Prostate gland (tissue), 2 donors: ENCODE data around the gene NR5A2. TPM values are rescaled to one million over a fixed set of nuclear protein-coding genes. Genes with fewer than 3 reads are reported as not detected.

Experiments used
- DNase-seq: peaks from one replicate; pipeline ENCODE4 v3.0.0-alpha.2; 2019; ENCODE audit warnings: low spot score
- H3K27ac ChIP-seq, 2 donors: fragments of 200-600 bp; sonication (generic); 2 replicates each; pipeline ENCODE4 v1.5.1; 2017 to 2019
- H3K27me3 ChIP-seq: fragments of 200-600 bp; sonication (generic); replicated peaks from 2 replicates; pipeline ENCODE4 v1.5.1; 2019; ENCODE audit not compliant: insufficient read depth
- H3K36me3 ChIP-seq, 2 donors: fragments of 200-600 bp; sonication (generic); 1 replicate in 1 of 2; 2 replicates in 1 of 2; pipeline versions ENCODE4 v1.5.1 to v1.8.1; 2017 to 2019
- H3K4me1 ChIP-seq: fragments of 200-600 bp; sonication (generic); replicated peaks from 2 replicates; pipeline ENCODE4 v1.5.1; 2019
- H3K4me3 ChIP-seq, 2 donors: fragments of 200-600 bp; sonication (generic); 2 replicates each; pipeline ENCODE4 v1.5.1; 2017 to 2019
- H3K9me3 ChIP-seq: fragments of 200-600 bp; sonication (generic); 2 replicates; pipeline ENCODE4 v1.5.1; 2017
- POLR2A ChIP-seq: fragments of 450-650 bp; IDR thresholded peaks from one replicate; pipeline ENCODE4 v1.6.1; 2016; ENCODE audit warnings: antibody characterized with exemption, mild to moderate bottlenecking
- POLR2AphosphoS5 ChIP-seq: sonication (generic); formaldehyde crosslinking; IDR thresholded peaks from one replicate; pipeline ENCODE4 v1.6.1; 2017; ENCODE audit warnings: antibody characterized with exemption
- WGBS: methylation state at CpG from one replicate; pipeline ENCODE4 v1.1.5; 2018; 5-methylcytosine and 5-hydroxymethylcytosine counted together
- intact Hi-C: fragments of 100-400 bp; cut with DNase I; formaldehyde crosslinking; loops from one replicate; pipeline ENCODE4 v1.14.2; 2022
- total RNA-seq, 2 donors: library from RNA; depleted of rRNA; stranded (reverse); fragments of >200 nt; gene quantifications; one replicate each; pipeline ENCODE4 v1.1.0, GENCODE V29; 2016
- TF ChIP-seq, protein P1 (sequence below), 4 experiments: fragments of 200-600 bp in 2 of 4; fragments of 450-650 bp in 2 of 4; sonication (generic) in 2 of 4; IDR thresholded peaks; 1 replicate in 3 of 4; 2 replicates in 1 of 4; pipeline ENCODE4 v1.5.1; 2016 to 2019; ENCODE audit warnings: antibody characterized with exemption in 4 of 4, mild to moderate bottlenecking in 2 of 4, moderate library complexity in 2 of 4

NR5A2 gene
- total RNA-seq, 2 donors from 2014 or later, result 0.87 to 2.7 TPM

DNA sequence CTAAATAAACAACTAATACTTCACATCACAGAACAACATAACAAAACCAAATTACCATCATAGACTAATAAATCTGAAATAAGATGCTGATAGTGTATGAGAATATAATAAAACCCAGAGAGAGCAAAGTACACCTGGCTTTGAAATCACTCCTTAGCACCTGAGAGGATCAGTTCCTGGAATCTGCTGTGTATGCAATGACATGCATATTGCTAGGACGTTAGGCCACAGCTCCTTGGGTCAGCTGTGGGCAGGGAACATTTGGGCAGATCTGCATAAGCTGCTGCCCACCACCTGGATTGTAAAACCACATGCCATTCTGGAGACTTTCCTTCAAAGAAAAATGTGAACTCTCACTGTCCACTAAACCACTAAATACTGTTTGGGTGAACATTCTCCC, 81.1 kb downstream of the NR5A2 start:
- no peak for DNase-seq
- TF ChIP-seq POLR2A (no peak), POLR2AphosphoS5 (no peak)
- TF ChIP-seq, protein P1, sequence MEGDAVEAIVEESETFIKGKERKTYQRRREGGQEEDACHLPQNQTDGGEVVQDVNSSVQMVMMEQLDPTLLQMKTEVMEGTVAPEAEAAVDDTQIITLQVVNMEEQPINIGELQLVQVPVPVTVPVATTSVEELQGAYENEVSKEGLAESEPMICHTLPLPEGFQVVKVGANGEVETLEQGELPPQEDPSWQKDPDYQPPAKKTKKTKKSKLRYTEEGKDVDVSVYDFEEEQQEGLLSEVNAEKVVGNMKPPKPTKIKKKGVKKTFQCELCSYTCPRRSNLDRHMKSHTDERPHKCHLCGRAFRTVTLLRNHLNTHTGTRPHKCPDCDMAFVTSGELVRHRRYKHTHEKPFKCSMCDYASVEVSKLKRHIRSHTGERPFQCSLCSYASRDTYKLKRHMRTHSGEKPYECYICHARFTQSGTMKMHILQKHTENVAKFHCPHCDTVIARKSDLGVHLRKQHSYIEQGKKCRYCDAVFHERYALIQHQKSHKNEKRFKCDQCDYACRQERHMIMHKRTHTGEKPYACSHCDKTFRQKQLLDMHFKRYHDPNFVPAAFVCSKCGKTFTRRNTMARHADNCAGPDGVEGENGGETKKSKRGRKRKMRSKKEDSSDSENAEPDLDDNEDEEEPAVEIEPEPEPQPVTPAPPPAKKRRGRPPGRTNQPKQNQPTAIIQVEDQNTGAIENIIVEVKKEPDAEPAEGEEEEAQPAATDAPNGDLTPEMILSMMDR (IDR thresholded peaks at IDR 0.05), result no peak
- H3K36me3 ChIP-seq, result no peaks in the 10 kb centered on the region
- H3K27me3 ChIP-seq, result peaks cover 2% of the 10 kb centered on the region
- WGBS, result 0% methylated on average over 1 of the region's 1 CpG
- intact Hi-C loops, result no loop called here
- H3K4me1 ChIP-seq, result no peaks in the 10 kb centered on the region
- no peaks in the 10 kb centered on the region for H3K9me3 ChIP-seq
- H3K4me3 ChIP-seq, result no peak overlapping the region
- no peak overlapping the region for H3K27ac ChIP-seq

DNA sequence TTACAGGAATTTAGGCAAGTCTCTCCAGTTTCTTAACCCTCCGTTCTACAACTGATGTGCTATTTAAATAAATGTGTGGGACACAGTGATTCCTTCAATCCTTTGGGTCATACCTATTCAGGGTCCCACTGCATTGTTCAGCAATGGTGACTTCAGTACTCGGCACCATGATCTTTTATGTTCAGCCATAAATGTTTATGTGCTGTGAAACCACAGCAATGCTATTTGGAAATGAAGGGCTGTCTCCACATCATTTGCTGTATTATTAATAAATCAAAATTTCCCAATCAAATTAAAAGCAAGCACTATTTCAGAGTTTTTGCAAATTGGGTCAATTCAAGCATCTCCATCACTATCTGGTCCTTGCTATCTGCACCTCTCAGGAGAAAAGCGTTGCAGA, 84.8 kb downstream of the NR5A2 start:
- TF ChIP-seq, protein P1 (IDR thresholded peaks at IDR 0.05), result no peak
- no peak for TF ChIP-seq POLR2A
- no peak for TF ChIP-seq POLR2AphosphoS5
- 82% methylated on average over 3 of the region's 3 CpGs for WGBS
- Histone ChIP-seq H3K27me3 (no peaks in the 10 kb centered on the region), H3K4me1 (no peaks in the 10 kb centered on the region), H3K4me3 (no peak overlapping the region), H3K9me3 (no peaks in the 10 kb centered on the region), H3K36me3 (no peaks in the 10 kb centered on the region), H3K27ac (no peak overlapping the region)
- no peak for DNase-seq
- intact Hi-C loops, result no loop called here

DNA sequence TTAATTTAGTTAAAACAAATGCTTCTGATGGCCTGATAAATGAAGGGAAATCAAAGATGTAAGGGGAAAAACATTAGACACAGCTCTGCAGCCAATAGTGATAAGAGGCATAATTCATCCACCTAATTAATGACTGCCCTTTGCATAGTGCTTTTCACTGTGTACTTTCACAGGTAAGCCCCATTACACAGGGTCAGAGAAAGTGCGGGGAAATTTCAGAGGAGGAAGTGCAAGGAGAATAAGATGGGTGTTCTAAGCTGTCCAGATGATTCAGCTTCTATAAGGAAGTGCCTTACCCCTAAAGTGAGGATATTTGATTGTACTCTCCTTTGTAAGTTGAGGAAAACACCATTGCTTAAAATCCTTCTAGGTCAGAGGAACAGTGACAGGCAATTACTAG, 88.0 kb downstream of the NR5A2 start:
- no peak for DNase-seq
- intact Hi-C loops, result no loop called here
- Histone ChIP-seq H3K36me3 (no peaks in the 10 kb centered on the region), H3K4me3 (no peak overlapping the region), H3K27me3 (no peaks in the 10 kb centered on the region), H3K27ac (no peak overlapping the region), H3K4me1 (no peaks in the 10 kb centered on the region), H3K9me3 (no peaks in the 10 kb centered on the region)
- TF ChIP-seq, protein P1 (IDR thresholded peaks at IDR 0.05), result no peak
- no peak for TF ChIP-seq POLR2AphosphoS5
- TF ChIP-seq POLR2A, result no peak
- 89% methylated on average over 1 of the region's 1 CpG for WGBS

DNA sequence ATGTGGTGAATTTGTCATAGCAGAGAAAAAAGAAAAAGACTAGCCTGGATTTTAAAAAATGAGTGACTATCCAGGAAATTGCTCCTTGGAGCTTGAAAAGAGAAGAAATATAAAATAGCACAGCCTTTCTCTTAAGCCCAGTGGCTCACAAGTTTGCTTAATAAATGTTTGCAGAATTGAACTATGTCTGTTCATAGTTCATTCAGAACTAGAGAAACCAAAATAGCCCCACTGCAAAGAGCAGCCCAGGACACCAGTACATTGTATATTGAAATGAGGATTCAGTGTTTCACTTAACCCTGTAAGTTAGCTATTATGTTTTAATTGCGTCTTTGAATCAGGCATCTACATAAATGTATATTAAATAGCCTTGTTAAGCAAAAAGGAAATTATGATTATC, 88.8 kb downstream of the NR5A2 start:
- H3K4me3 ChIP-seq, result no peak overlapping the region
- H3K4me1 ChIP-seq, result no peaks in the 10 kb centered on the region
- no peak for DNase-seq
- no peak overlapping the region for H3K27ac ChIP-seq
- no peaks in the 10 kb centered on the region for H3K27me3 ChIP-seq
- H3K9me3 ChIP-seq, result no peaks in the 10 kb centered on the region
- 91% methylated on average over 1 of the region's 1 CpG for WGBS
- no peaks in the 10 kb centered on the region for H3K36me3 ChIP-seq
- TF ChIP-seq POLR2AphosphoS5 (no peak), POLR2A (no peak)
- TF ChIP-seq, protein P1 (IDR thresholded peaks at IDR 0.05), result no peak
- intact Hi-C loops, result no loop called here

DNA sequence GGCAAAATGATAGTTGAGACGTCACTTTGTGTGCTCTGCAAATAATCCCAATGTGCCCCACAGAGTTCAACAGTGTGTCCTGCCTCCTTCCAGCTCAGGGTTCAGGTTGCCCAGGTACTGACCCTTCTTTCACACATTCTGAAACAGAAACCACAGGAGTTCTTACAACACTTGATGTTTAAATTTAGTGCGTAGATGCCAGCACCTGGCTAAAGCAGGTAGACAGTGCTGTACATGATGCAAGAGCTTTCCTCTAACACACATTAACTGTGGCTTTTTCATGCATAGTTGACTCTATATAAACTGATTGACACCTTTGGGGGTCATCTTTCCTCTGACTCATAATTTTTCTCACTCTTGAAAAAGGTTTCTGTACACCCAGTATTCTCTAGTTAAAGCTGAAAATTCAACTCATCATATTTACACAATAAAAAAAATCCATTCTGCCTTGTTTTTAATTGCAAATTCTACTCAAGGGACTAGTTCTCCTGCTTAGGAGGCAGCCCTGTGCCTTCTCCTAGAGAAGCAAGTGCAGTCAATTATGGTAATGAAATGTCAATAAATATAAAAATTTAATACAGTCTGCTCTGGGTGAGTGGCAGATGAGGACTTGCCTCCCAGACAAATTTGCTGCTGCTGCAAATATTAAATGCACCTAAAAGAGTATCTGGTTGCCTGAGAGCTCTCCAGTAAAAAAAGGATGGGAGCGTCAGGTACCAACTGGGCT, 91.4 kb downstream of the NR5A2 start:
- Histone ChIP-seq H3K4me1 (no peaks in the 10 kb centered on the region), H3K4me3 (no peak overlapping the region), H3K36me3 (no peaks in the 10 kb centered on the region), H3K27me3 (no peaks in the 10 kb centered on the region), H3K9me3 (no peaks in the 10 kb centered on the region), H3K27ac (no peak overlapping the region)
- TF ChIP-seq POLR2AphosphoS5 (no peak), POLR2A (no peak)
- TF ChIP-seq, protein P1 (IDR thresholded peaks at IDR 0.05), result no peak
- intact Hi-C loops, result no loop called here
- no peak for DNase-seq
- 65% methylated on average over 3 of the region's 3 CpGs for WGBS
